WTC11 (cell line): ENCODE results near the gene PRDM2. TPM values are rescaled to one million over a fixed set of nuclear protein-coding genes. Genes with fewer than 3 reads are reported as not detected.

Experiments
- ATAC-seq: fragments of 200-7000 bp; cut with Tn5 transposase; 2 replicates; pipeline ENCODE4 v1.10.0; 2021; ENCODE audit warnings: mild to moderate bottlenecking, moderate library complexity
- CTCF ChIA-PET: fragments of 300-600 bp; sonication (Branson Sonifier 250); formaldehyde crosslinking; loops from one replicate; lab custom pipeline; 2021; ENCODE audit warnings: antibody characterized with exemption; lab: Charles Lee
- POLR2A ChIA-PET: fragments of 350-600 bp; sonication (Branson Sonifier 250); formaldehyde crosslinking; loops from one replicate; lab custom pipeline; 2021; ENCODE audit warnings: antibody characterized with exemption; lab: Charles Lee
- DNase-seq: peaks from one replicate; pipeline ENCODE4 v3.0.0; 2021; ENCODE audit warnings: low spot score
- H3K27ac Mint-ChIP-seq: 2 replicates; pipeline ENCODE4 v1.8.0; 2021; ENCODE audit warnings: mixed read lengths
- H3K27me3 Mint-ChIP-seq: 2 replicates; pipeline ENCODE4 v1.8.0; 2021; ENCODE audit warnings: low read depth, mild to moderate bottlenecking, moderate library complexity, mixed read lengths
- H3K36me3 Mint-ChIP-seq: 2 replicates; pipeline ENCODE4 v1.8.0; 2021; ENCODE audit warnings: mixed read lengths
- H3K4me1 Mint-ChIP-seq: 2 replicates; pipeline ENCODE4 v1.8.0; 2022; ENCODE audit warnings: mixed read lengths
- H3K4me3 Mint-ChIP-seq: 2 replicates; pipeline ENCODE4 v1.8.0; 2021; ENCODE audit warnings: mild to moderate bottlenecking, moderate library complexity, mixed read lengths
- H3K9me3 Mint-ChIP-seq: 2 replicates; pipeline ENCODE4 v1.8.0; 2021; ENCODE audit warnings: mixed read lengths
- CBFB ChIP-seq: sonication (generic); formaldehyde crosslinking; IDR thresholded peaks from 2 replicates; pipeline ENCODE4 v1.8.1; 2022; ENCODE audit warnings: mild to moderate bottlenecking, low read depth, missing genetic modification reagents
- CDX4 ChIP-seq: fragments of 250-450 bp; sonication (Bioruptor Pico); IDR thresholded peaks from 2 replicates; pipeline ENCODE4 v1.9.0; 2021; ENCODE audit warnings: moderate library complexity, mild to moderate bottlenecking, inconsistent platforms, borderline replicate concordance
- CTCF ChIP-seq: fragments of 200-600 bp; IDR thresholded peaks from 2 replicates; pipeline ENCODE4 v1.8.0; 2022; ENCODE audit warnings: antibody characterized with exemption
- EMX1 ChIP-seq: fragments of 250-450 bp; sonication (Bioruptor Pico); IDR thresholded peaks from 2 replicates; pipeline ENCODE4 v1.8.0; 2021; ENCODE audit warnings: mild to moderate bottlenecking
- ESRRA ChIP-seq: sonication (generic); formaldehyde crosslinking; IDR thresholded peaks from 2 replicates; pipeline ENCODE4 v1.8.1; 2022; ENCODE audit warnings: mild to moderate bottlenecking, missing genetic modification reagents, borderline replicate concordance
- FOXJ3 ChIP-seq: sonication (generic); formaldehyde crosslinking; IDR thresholded peaks from 2 replicates; pipeline ENCODE4 v1.9.0; 2021; ENCODE audit warnings: missing genetic modification reagents, mild to moderate bottlenecking, borderline replicate concordance
- JUN ChIP-seq: sonication (generic); formaldehyde crosslinking; IDR thresholded peaks from 2 replicates; pipeline ENCODE4 v1.8.0; 2023; ENCODE audit warnings: mild to moderate bottlenecking, missing genetic modification reagents
- NFYB ChIP-seq: sonication (generic); formaldehyde crosslinking; conservative IDR thresholded peaks from 2 replicates; pipeline ENCODE4 v1.8.0; 2022; ENCODE audit warnings: low read depth, missing genetic modification reagents
- SOX15 ChIP-seq: fragments of 250-450 bp; sonication (Bioruptor Pico); IDR thresholded peaks from 2 replicates; pipeline ENCODE4 v1.9.0; 2021; ENCODE audit warnings: mild to moderate bottlenecking
- ZNF232 ChIP-seq: sonication (generic); formaldehyde crosslinking; IDR thresholded peaks from 2 replicates; pipeline ENCODE4 v1.8.0; 2022; ENCODE audit warnings: mild to moderate bottlenecking, missing genetic modification reagents
- ZNF425 ChIP-seq: fragments of 250-450 bp; sonication (Bioruptor Pico); conservative IDR thresholded peaks from 2 replicates; pipeline ENCODE4 v1.9.0; 2021; ENCODE audit warnings: mild to moderate bottlenecking
- ZNF512 ChIP-seq: sonication (generic); formaldehyde crosslinking; IDR thresholded peaks from 2 replicates; pipeline ENCODE4 v1.8.1; 2022; ENCODE audit warnings: missing genetic modification reagents, borderline replicate concordance
- total RNA-seq: library from RNA; stranded (reverse); gene quantifications from 3 replicates; pipeline ENCODE4 v1.2.3, GENCODE V29; 2021
- TF ChIP-seq, protein P1 (sequence below): sonication (generic); formaldehyde crosslinking; IDR thresholded peaks from 2 replicates; pipeline ENCODE4 v1.8.0; 2022; ENCODE audit warnings: mild to moderate bottlenecking, missing genetic modification reagents
- TF ChIP-seq, protein P2 (sequence below): sonication (generic); formaldehyde crosslinking; conservative IDR thresholded peaks from 2 replicates; pipeline ENCODE4 v1.8.1; 2023; ENCODE audit warnings: mild to moderate bottlenecking, low read depth, missing genetic modification reagents, moderate library complexity
- TF ChIP-seq, protein P3 (sequence below): fragments of 250-450 bp; sonication (Bioruptor Pico); IDR thresholded peaks from 2 replicates; pipeline ENCODE4 v1.9.0; 2021; ENCODE audit warnings: mild to moderate bottlenecking
- TF ChIP-seq, protein P4 (sequence below): sonication (generic); formaldehyde crosslinking; IDR thresholded peaks from 2 replicates; pipeline ENCODE4 v1.8.1; 2023; ENCODE audit warnings: mild to moderate bottlenecking, missing genetic modification reagents, moderate library complexity
- TF ChIP-seq, protein P5 (sequence below): sonication (generic); formaldehyde crosslinking; IDR thresholded peaks from 2 replicates; pipeline ENCODE4 v1.8.1; 2023; ENCODE audit warnings: mild to moderate bottlenecking, missing genetic modification reagents, borderline replicate concordance

The PRDM2 gene
- total RNA-seq, 1 experiment from 2014 or later, result 25.0 TPM

DNA sequence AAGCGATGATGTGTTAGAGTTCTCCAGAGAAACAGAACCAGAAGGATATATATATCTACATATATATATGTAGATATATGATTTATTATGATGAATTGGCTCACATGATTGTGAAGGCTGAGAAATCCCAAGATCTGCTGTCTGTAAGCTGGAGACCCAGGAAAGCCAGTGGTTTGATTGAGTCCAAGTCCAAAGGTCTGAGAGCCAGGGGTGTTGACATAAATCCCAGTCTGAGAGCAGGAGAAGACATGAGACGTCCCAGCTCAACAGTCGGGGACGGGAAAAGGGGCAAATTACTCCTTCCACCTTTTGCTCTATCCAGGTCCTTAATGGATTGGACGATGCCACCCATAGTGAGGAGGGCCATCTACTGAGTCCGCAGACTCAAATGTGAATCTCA is 126.6 kb downstream of the PRDM2 start:
- no peak for ATAC-seq
- no peak for DNase-seq
- Mint-ChIP-seq H3K4me3 (no peak overlapping the region), H3K27ac (no peak overlapping the region), H3K27me3 (peaks cover 14% of the 10 kb centered on the region; the same call in 1 of the 2 replicates), H3K4me1 (peaks cover 3% of the 10 kb centered on the region; the same call in 1 of the 2 replicates), H3K36me3 (no peaks in the 10 kb centered on the region; the same call in 1 of the 2 replicates), H3K9me3 (peaks cover 13% of the 10 kb centered on the region)
- POLR2A ChIA-PET, result no interaction called here
- CTCF ChIA-PET, result interaction anchor here (4.2 kb wide), 1 partner anchor 124 kb away, joined by 32 read pairs; no protein-coding TSS in a partner anchor
- TF ChIP-seq, protein P1, sequence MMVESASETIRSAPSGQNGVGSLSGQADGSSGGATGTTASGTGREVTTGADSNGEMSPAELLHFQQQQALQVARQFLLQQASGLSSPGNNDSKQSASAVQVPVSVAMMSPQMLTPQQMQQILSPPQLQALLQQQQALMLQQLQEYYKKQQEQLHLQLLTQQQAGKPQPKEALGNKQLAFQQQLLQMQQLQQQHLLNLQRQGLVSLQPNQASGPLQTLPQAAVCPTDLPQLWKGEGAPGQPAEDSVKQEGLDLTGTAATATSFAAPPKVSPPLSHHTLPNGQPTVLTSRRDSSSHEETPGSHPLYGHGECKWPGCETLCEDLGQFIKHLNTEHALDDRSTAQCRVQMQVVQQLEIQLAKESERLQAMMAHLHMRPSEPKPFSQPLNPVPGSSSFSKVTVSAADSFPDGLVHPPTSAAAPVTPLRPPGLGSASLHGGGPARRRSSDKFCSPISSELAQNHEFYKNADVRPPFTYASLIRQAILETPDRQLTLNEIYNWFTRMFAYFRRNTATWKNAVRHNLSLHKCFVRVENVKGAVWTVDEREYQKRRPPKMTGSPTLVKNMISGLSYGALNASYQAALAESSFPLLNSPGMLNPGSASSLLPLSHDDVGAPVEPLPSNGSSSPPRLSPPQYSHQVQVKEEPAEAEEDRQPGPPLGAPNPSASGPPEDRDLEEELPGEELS (CRISPR knock-in tag), result no peak
- TF ChIP-seq NFYB (CRISPR knock-in tag) (no peak), CBFB (CRISPR knock-in tag) (no peak), ESRRA (CRISPR knock-in tag) (no peak), ZNF232 (CRISPR knock-in tag) (no peak), JUN (no peak), CDX4 (CRISPR knock-in tag) (no peak), SOX15 (no peak), CTCF (no peak), ZNF512 (CRISPR knock-in tag) (no peak), FOXJ3 (CRISPR knock-in tag) (no peak), EMX1 (CRISPR knock-in tag) (no peak), ZNF425 (CRISPR knock-in tag) (no peak)
- TF ChIP-seq, protein P2, sequence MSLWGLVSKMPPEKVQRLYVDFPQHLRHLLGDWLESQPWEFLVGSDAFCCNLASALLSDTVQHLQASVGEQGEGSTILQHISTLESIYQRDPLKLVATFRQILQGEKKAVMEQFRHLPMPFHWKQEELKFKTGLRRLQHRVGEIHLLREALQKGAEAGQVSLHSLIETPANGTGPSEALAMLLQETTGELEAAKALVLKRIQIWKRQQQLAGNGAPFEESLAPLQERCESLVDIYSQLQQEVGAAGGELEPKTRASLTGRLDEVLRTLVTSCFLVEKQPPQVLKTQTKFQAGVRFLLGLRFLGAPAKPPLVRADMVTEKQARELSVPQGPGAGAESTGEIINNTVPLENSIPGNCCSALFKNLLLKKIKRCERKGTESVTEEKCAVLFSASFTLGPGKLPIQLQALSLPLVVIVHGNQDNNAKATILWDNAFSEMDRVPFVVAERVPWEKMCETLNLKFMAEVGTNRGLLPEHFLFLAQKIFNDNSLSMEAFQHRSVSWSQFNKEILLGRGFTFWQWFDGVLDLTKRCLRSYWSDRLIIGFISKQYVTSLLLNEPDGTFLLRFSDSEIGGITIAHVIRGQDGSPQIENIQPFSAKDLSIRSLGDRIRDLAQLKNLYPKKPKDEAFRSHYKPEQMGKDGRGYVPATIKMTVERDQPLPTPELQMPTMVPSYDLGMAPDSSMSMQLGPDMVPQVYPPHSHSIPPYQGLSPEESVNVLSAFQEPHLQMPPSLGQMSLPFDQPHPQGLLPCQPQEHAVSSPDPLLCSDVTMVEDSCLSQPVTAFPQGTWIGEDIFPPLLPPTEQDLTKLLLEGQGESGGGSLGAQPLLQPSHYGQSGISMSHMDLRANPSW, result no peak
- TF ChIP-seq, protein P3, sequence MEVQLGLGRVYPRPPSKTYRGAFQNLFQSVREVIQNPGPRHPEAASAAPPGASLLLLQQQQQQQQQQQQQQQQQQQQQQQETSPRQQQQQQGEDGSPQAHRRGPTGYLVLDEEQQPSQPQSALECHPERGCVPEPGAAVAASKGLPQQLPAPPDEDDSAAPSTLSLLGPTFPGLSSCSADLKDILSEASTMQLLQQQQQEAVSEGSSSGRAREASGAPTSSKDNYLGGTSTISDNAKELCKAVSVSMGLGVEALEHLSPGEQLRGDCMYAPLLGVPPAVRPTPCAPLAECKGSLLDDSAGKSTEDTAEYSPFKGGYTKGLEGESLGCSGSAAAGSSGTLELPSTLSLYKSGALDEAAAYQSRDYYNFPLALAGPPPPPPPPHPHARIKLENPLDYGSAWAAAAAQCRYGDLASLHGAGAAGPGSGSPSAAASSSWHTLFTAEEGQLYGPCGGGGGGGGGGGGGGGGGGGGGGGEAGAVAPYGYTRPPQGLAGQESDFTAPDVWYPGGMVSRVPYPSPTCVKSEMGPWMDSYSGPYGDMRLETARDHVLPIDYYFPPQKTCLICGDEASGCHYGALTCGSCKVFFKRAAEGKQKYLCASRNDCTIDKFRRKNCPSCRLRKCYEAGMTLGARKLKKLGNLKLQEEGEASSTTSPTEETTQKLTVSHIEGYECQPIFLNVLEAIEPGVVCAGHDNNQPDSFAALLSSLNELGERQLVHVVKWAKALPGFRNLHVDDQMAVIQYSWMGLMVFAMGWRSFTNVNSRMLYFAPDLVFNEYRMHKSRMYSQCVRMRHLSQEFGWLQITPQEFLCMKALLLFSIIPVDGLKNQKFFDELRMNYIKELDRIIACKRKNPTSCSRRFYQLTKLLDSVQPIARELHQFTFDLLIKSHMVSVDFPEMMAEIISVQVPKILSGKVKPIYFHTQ, result no peak
- TF ChIP-seq, protein P4, sequence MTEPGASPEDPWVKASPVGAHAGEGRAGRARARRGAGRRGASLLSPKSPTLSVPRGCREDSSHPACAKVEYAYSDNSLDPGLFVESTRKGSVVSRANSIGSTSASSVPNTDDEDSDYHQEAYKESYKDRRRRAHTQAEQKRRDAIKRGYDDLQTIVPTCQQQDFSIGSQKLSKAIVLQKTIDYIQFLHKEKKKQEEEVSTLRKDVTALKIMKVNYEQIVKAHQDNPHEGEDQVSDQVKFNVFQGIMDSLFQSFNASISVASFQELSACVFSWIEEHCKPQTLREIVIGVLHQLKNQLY (CRISPR knock-in tag), result no peak
- TF ChIP-seq, protein P5, sequence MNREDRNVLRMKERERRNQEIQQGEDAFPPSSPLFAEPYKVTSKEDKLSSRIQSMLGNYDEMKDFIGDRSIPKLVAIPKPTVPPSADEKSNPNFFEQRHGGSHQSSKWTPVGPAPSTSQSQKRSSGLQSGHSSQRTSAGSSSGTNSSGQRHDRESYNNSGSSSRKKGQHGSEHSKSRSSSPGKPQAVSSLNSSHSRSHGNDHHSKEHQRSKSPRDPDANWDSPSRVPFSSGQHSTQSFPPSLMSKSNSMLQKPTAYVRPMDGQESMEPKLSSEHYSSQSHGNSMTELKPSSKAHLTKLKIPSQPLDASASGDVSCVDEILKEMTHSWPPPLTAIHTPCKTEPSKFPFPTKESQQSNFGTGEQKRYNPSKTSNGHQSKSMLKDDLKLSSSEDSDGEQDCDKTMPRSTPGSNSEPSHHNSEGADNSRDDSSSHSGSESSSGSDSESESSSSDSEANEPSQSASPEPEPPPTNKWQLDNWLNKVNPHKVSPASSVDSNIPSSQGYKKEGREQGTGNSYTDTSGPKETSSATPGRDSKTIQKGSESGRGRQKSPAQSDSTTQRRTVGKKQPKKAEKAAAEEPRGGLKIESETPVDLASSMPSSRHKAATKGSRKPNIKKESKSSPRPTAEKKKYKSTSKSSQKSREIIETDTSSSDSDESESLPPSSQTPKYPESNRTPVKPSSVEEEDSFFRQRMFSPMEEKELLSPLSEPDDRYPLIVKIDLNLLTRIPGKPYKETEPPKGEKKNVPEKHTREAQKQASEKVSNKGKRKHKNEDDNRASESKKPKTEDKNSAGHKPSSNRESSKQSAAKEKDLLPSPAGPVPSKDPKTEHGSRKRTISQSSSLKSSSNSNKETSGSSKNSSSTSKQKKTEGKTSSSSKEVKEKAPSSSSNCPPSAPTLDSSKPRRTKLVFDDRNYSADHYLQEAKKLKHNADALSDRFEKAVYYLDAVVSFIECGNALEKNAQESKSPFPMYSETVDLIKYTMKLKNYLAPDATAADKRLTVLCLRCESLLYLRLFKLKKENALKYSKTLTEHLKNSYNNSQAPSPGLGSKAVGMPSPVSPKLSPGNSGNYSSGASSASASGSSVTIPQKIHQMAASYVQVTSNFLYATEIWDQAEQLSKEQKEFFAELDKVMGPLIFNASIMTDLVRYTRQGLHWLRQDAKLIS (CRISPR knock-in tag), result no peak
